ENCODE data around the gene MTPN. TPM values are rescaled to one million over a fixed set of nuclear protein-coding genes. Genes with fewer than 3 reads are reported as not detected.

Gene MTPN
- total and polyA plus RNA-seq, 8 donors: 33.2 to 99.3 (median 59.4) TPM

DNA sequence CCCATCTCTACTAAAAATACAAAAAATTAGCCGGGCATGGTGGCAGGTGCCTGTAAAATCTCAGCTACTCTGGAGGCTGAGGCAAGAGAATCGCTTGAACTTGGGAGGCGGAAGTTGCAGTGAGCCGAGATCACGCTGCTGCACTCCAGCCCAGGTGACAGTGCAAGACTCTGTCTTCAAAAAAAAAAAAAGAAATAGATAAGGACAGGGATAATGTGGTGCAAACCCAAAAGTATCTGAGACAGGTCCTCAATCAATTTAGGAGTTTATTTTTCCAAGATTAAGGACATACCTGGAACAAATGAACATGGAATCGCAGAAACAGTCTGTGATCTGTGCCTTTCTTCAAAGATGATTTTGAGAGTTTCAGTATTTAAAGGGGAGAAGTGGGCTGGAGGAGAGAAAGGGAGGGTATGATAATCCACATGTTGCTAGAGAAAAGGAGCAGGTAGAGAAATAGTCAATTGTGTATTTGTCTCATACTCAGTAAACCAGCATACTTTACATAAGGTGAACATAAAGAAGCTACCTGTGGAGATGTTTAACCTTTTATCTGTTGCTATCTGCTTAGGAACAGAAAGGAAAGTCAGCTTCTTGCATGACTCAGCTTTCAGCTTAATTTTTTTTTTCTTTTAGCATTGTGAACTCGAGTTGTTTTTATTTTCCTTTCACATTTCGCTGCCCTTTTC, 4.9 kb upstream of the MTPN start:
- Histone ChIP-seq H3K4me3 (no peak overlapping the region), H3K27me3 (no peaks in the 10 kb centered on the region), H3K36me3 (no peaks in the 10 kb centered on the region), H3K9me3 (no peaks in the 10 kb centered on the region), H3K4me1 (peaks cover 0 to 17% (median 5%) of the 10 kb centered on the region in 4 donors), H3K27ac (peak overlapping the region in 1 of 5 donors; percentile 66)
- WGBS, 5 donors: 71 to 76% (median 76%) methylated on average over 8 of the region's 8 CpGs
- intact Hi-C loops (cut with DNase I; ENCODE audit: low total_unique reads): loop anchor here (10.0 kb wide), 1 partner anchor 317 kb away; the partner anchor contains the start of gene STMP1
- TF ChIP-seq, protein P1, sequence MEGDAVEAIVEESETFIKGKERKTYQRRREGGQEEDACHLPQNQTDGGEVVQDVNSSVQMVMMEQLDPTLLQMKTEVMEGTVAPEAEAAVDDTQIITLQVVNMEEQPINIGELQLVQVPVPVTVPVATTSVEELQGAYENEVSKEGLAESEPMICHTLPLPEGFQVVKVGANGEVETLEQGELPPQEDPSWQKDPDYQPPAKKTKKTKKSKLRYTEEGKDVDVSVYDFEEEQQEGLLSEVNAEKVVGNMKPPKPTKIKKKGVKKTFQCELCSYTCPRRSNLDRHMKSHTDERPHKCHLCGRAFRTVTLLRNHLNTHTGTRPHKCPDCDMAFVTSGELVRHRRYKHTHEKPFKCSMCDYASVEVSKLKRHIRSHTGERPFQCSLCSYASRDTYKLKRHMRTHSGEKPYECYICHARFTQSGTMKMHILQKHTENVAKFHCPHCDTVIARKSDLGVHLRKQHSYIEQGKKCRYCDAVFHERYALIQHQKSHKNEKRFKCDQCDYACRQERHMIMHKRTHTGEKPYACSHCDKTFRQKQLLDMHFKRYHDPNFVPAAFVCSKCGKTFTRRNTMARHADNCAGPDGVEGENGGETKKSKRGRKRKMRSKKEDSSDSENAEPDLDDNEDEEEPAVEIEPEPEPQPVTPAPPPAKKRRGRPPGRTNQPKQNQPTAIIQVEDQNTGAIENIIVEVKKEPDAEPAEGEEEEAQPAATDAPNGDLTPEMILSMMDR (IDR thresholded peaks at IDR 0.05): no peak
- TF ChIP-seq POLR2AphosphoS5 (IDR thresholded peaks at IDR 0.05): no peak
- no peak for TF ChIP-seq EP300 (IDR thresholded peaks at IDR 0.05)
- TF ChIP-seq POLR2A (IDR thresholded peaks at IDR 0.05): no peak
- no peak for DNase-seq

DNA sequence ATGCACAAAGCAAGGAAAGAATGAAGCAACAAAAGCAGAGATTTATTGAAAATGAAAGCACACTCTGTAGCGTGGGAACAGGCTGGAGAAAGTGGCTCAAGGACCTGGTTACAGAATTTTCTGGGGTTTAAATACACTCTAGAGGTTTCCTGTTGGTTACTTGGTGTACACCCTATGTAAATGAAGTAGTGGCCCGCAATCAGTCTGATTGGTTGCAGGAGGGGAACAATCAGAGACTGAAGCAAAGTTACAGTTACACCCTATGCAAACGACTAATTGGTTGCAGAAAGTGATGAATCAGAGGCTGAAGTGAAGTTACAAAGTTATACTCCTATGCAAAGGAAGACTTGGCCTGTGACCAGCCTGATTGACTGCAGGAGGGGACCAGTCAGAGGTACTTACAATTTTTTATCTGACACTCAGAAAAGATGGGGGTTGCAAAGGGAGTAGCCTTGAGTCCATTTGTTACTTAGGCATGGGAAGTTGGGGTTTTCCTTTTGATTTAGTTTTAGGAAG, 3.6 kb upstream of the MTPN start:
- Histone ChIP-seq H3K4me3 (peak overlapping the region in 1 of 4 donors; percentile 8), H3K27me3 (no peaks in the 10 kb centered on the region), H3K9me3 (no peaks in the 10 kb centered on the region), H3K36me3 (no peaks in the 10 kb centered on the region), H3K27ac (peak overlapping the region in 4 of 5 donors; percentile 34 to 68 (median 56)), H3K4me1 (peaks cover 4 to 25% (median 12%) of the 10 kb centered on the region in 4 donors)
- TF ChIP-seq EP300 (IDR thresholded peaks at IDR 0.05) (no peak), POLR2A (IDR thresholded peaks at IDR 0.05) (no peak), POLR2AphosphoS5 (IDR thresholded peaks at IDR 0.05) (no peak)
- TF ChIP-seq, protein P1 (IDR thresholded peaks at IDR 0.05): no peak
- DNase-seq: peak; percentile 5 to 29
- 48 to 61% (median 60%) methylated on average over 3 of the region's 3 CpGs for WGBS, 5 donors
- intact Hi-C loops (cut with DNase I; ENCODE audit: low total_unique reads): loop anchor here (10.0 kb wide), 1 partner anchor 316 kb away; the partner anchor contains the start of gene STMP1

- Histone ChIP-seq H3K9me3 (no peaks in the 10 kb centered on the region), H3K36me3 (no peaks in the 10 kb centered on the region), H3K4me1 (peaks cover 8 to 32% (median 18%) of the 10 kb centered on the region in 4 donors), H3K4me3 (no peak overlapping the region), H3K27ac (peak overlapping the region in 4 of 5 donors; percentile 34 to 68 (median 56)), H3K27me3 (no peaks in the 10 kb centered on the region)
- intact Hi-C loops (cut with DNase I; ENCODE audit: low total_unique reads): loop anchor here (10.0 kb wide), 1 partner anchor 315 kb away; the partner anchor contains the start of gene STMP1
- DNase-seq: no peak
- WGBS, 5 donors: 58 to 65% (median 64%) methylated on average over 2 of the region's 2 CpGs
- TF ChIP-seq EP300 (IDR thresholded peaks at IDR 0.05): no peak
Measured at GRCh38 chr7:135980012-135980551, 2.9 kb upstream of the MTPN start.

DNA sequence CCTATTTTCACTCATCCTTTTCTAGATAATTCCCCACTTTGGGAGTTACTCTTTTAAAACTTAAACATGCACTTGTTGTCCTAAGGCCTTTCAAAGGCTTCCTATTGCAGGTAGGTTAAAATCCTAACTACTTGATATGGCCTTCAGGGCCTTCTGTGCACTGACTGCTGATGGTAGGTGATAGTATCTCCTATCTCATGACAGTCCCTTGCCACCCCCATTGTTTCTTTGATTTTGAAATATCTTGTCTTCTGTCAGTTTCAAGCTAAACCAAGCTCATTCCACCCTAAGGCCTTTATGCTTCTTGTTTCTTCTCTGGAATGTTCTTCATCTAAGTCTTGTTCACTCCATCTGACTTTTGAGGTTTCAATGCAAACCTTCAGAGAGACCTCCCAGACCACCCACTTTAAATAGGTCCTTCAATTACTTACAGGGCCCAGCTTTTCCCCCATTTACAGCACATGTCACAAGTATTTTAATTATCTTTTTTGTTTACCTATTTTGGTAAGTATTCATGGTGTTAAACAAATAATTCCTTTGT, 2.4 kb upstream of the MTPN start:
- no peaks in the 10 kb centered on the region for H3K9me3 ChIP-seq
- TF ChIP-seq POLR2AphosphoS5 (IDR thresholded peaks at IDR 0.05) (no peak), POLR2A (IDR thresholded peaks at IDR 0.05) (no peak), EP300 (IDR thresholded peaks at IDR 0.05) (no peak)
- TF ChIP-seq, protein P1 (IDR thresholded peaks at IDR 0.05): no peak
- no peaks in the 10 kb centered on the region for H3K36me3 ChIP-seq
- no peak for DNase-seq
- H3K4me3 ChIP-seq: no peak overlapping the region
- H3K4me1 ChIP-seq: peaks cover 9 to 37% (median 23%) of the 10 kb centered on the region in 4 donors
- H3K27me3 ChIP-seq: no peaks in the 10 kb centered on the region
- H3K27ac ChIP-seq: peak overlapping the region in 2 of 5 donors; percentile 46 to 66
- intact Hi-C loops (cut with DNase I; ENCODE audit: low total_unique reads): loop anchor here (10.0 kb wide), 1 partner anchor 315 kb away; the partner anchor contains the start of gene STMP1
